ENCODE data around the gene MCCC2. TPM values are rescaled to one million over a fixed set of nuclear protein-coding genes. Genes with fewer than 3 reads are reported as not detected.
"Not testable (repeated sequence)": the region's sequence is repeated elsewhere in the genome, so short reads cannot be mapped to it uniquely, and the experiment has no call there.

Gene MCCC2
- total and polyA plus RNA-seq, 2 donors (not counting 1 experiment from before 2014, with no cell fraction given), result 25.7 to 49.7 TPM

DNA sequence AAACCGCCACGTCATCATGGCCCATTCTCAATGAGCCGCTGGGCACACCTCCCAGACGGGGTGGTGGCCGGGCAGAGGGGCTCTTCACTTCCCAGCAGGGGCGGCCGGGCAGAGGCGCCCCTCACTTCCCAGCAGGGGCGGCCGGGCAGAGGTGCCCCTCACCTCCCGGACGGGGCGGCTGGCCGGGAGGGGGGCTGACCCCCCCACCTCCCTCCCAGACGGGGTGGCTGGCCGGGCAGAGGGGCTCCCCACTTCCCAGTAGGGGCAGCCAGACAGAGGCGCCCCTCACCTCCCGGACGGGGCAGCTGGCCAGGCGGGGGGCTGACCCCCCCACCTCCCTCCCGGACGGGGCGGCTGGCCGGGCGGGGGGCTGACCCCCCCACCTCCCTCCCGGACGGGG lies 35.6 kb upstream of the MCCC2 start:
- H4K20me1 ChIP-seq (ENCODE audit: control insufficient read depth, insufficient read depth, low read length, poor library complexity, severe bottlenecking); H3K27me3 Mint-ChIP-seq; POLR2A ChIA-PET; H3K79me2 ChIP-seq (ENCODE audit: control insufficient read depth, insufficient read depth, low read length); H3K9me3 Mint-ChIP-seq (ENCODE audit: insufficient read depth); H2AFZ ChIP-seq (ENCODE audit: insufficient read depth, low read depth, low read length, poor library complexity, severe bottlenecking); H3K27me3 ChIP-seq (replicated peaks in 1 of 4; ENCODE audit: control extremely low read depth in 1 of 4, control insufficient read depth in 3 of 4, insufficient read depth in 4 of 4, low read length in 3 of 4); H3K4me3 Mint-ChIP-seq; ATAC-seq (ENCODE audit: low read depth); DNase-seq; H3K9me3 ChIP-seq (ENCODE audit: control extremely low read depth in 1 of 3, control insufficient read depth in 2 of 3, insufficient read depth in 1 of 3, low read length in 2 of 3); H3K4me1 Mint-ChIP-seq; H3K4me3 ChIP-seq (ENCODE audit: control extremely low read depth in 1 of 5, extremely low read depth in 1 of 5, insufficient read depth in 1 of 5, low read depth in 2 of 5, low read length in 4 of 5); CTCF ChIA-PET; H3K27ac Mint-ChIP-seq; H3K4me1 ChIP-seq (ENCODE audit: control insufficient read depth in 2 of 2, insufficient read depth in 2 of 2, low read length in 2 of 2); H3K9ac ChIP-seq (ENCODE audit: low read length); H3K4me2 ChIP-seq (replicated peaks; ENCODE audit: low read depth, low read length, poor library complexity, severe bottlenecking); H3K27ac ChIP-seq (ENCODE audit: low read length in 2 of 2); intact Hi-C loops (cut with micrococcal nuclease): not testable (repeated sequence)
- H3K36me3 ChIP-seq (replicated peaks in 1 of 2; ENCODE audit: control extremely low read depth in 1 of 2, control insufficient read depth in 1 of 2, extremely low read depth in 1 of 2, insufficient read depth in 2 of 2, low read length in 1 of 2), result peaks cover 9 to 56% of the 10 kb centered on the region in 2 experiments
- WGBS (ENCODE audit: insufficient coverage), result 98% methylated on average over 14 of the region's 27 CpGs

GRCh38 chr5:71552026-71552749 lies 35.0 kb upstream of the MCCC2 start:
- H3K27me3 Mint-ChIP-seq; H3K27me3 ChIP-seq (replicated peaks in 1 of 4; ENCODE audit: control extremely low read depth in 1 of 4, control insufficient read depth in 3 of 4, insufficient read depth in 4 of 4, low read length in 3 of 4); H4K20me1 ChIP-seq (ENCODE audit: control insufficient read depth, insufficient read depth, low read length, poor library complexity, severe bottlenecking); H3K4me3 Mint-ChIP-seq; H3K9ac ChIP-seq (ENCODE audit: low read length); H3K27ac Mint-ChIP-seq; POLR2A ChIA-PET; H3K4me1 ChIP-seq (ENCODE audit: control insufficient read depth in 2 of 2, insufficient read depth in 2 of 2, low read length in 2 of 2); H3K79me2 ChIP-seq (ENCODE audit: control insufficient read depth, insufficient read depth, low read length); CTCF ChIA-PET; H3K4me2 ChIP-seq (replicated peaks; ENCODE audit: low read depth, low read length, poor library complexity, severe bottlenecking); DNase-seq; intact Hi-C loops (cut with micrococcal nuclease); H2AFZ ChIP-seq (ENCODE audit: insufficient read depth, low read depth, low read length, poor library complexity, severe bottlenecking); H3K27ac ChIP-seq (ENCODE audit: low read length in 2 of 2); H3K4me3 ChIP-seq (ENCODE audit: control extremely low read depth in 1 of 5, extremely low read depth in 1 of 5, insufficient read depth in 1 of 5, low read depth in 2 of 5, low read length in 4 of 5); H3K9me3 ChIP-seq (ENCODE audit: control extremely low read depth in 1 of 3, control insufficient read depth in 2 of 3, insufficient read depth in 1 of 3, low read length in 2 of 3); H3K4me1 Mint-ChIP-seq; H3K9me3 Mint-ChIP-seq (ENCODE audit: insufficient read depth); ATAC-seq (ENCODE audit: low read depth): not testable (repeated sequence)
- 98% methylated on average over 21 of the region's 53 CpGs for WGBS (ENCODE audit: insufficient coverage)
- peaks cover 7 to 53% of the 10 kb centered on the region in 2 experiments for H3K36me3 ChIP-seq (replicated peaks in 1 of 2; ENCODE audit: control extremely low read depth in 1 of 2, control insufficient read depth in 1 of 2, extremely low read depth in 1 of 2, insufficient read depth in 2 of 2, low read length in 1 of 2)

Measured in B cell (primary cell).